Astrocyte (in vitro differentiated cells and primary cell): Measurements from ENCODE around the gene GOLGA6B.

Experiments
- CTCF ChIP-seq: IDR thresholded peaks from 2 replicates; pipeline ENCODE4 v1.5.1; 2011; ENCODE audit warnings: low read depth, mild to moderate bottlenecking, inconsistent platforms, low read length, moderate library complexity; ENCODE audit not compliant: insufficient read depth
- EZH2 ChIP-seq: IDR thresholded peaks from 2 replicates; pipeline ENCODE4 v1.6.1; 2012; ENCODE audit warnings: mild to moderate bottlenecking, low read length, inconsistent platforms; ENCODE audit not compliant: insufficient read depth

- TF ChIP-seq CTCF (no peak), EZH2 (no peak)
Observed at GRCh38 chr15:72685925-72686794, 31.7 kb downstream of the GOLGA6B start, which contains the start of the genes BBS4 and HIGD2B.
